GM12891 (cell line): ENCODE data around the gene CD83.
A peak's percentile ranks its signal among the peaks of the same experiment; 100 is the strongest.

Experiments
- DNase-seq: peaks from one replicate; pipeline ENCODE4 v3.0.0; 2011; ENCODE audit warnings: low spot score; ENCODE audit not compliant: insufficient read length
- FAIRE-seq: peaks from 2 replicates; lab custom pipeline; 2011; peaks lifted over from hg19 to GRCh38; lab: Jason Lieb, UNC
- PAX5 ChIP-seq: IDR thresholded peaks from 2 replicates; pipeline ENCODE4 v1.6.1; 2011; ENCODE audit warnings: low read length, moderate library complexity, mild to moderate bottlenecking; ENCODE audit not compliant: insufficient read depth, severe bottlenecking
- POLR2A ChIP-seq: IDR thresholded peaks from 2 replicates; pipeline ENCODE4 v1.6.1; 2011; ENCODE audit warnings: low read depth, low read length, control low read depth
- POLR2AphosphoS5 ChIP-seq: IDR thresholded peaks from 2 replicates; pipeline ENCODE4 v1.6.1; 2011; ENCODE audit warnings: low read depth, low read length, control low read depth
- POU2F2 ChIP-seq: IDR thresholded peaks from 2 replicates; pipeline ENCODE4 v1.6.1; 2011; ENCODE audit warnings: low read depth, mild to moderate bottlenecking, control low read depth, low read length, moderate library complexity
- SPI1 ChIP-seq: IDR thresholded peaks from 2 replicates; pipeline ENCODE4 v1.6.1; 2011; ENCODE audit warnings: low read depth, low read length, control low read depth
- TAF1 ChIP-seq: IDR thresholded peaks from 2 replicates; pipeline ENCODE4 v1.6.1; 2011; ENCODE audit warnings: low read depth, low read length, control low read depth

Gene CD83

DNA sequence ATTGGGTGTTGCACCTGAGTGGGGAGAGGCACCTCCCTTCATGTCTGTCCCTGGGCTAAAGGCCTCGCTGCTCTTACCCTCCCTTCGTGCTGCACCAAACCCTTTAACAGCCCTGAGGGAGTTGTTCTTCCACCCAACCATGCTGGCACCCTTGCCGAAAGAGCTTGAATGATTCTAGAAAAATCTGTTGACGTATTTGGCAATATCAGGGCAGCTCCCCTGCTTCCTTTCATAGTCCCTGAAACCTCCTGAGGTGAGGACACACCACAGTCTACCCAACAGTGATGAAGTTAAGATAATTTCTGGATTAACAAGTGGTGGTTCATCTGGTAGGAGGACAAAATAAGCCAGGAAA lies 15.3 kb downstream of the CD83 start:
- DNase-seq (no peak), FAIRE-seq (no peak)
- TF ChIP-seq POLR2AphosphoS5 (no peak), TAF1 (no peak), POLR2A (no peak), SPI1 (no peak), POU2F2 (no peak), PAX5 (no peak)

DNA sequence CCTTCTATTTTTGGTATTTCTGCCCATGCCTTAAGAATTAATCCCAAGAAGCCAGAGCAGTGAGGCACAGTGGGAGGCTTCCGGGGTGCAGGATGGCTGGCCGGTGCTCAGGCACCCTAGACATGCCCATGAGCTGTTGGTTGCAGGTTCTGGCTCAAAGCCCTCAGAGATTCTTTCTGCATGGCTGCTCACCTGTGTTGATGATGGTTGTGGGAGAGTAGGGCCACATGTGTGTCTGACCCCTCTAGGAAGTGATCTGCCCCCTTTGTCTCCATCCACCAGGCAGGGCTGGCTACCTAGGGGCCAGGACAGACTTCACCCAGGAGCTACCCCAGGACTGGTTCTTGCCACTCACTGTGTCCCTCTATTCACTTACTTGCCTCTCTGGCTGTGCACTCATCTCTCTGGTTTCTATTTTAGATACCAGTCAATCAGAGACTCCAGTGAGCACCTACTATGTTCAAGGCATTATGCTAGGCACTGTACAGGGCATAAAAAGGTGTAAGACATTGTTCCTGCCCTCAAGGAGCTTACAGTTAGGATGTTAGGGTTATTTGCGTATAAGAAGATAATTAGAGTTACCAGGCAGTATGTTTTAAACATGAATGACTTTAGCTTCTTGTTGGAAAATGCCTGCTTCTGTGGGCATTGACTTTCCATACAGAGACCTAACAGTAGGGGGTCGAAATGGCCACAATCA lies 16.8 kb downstream of the CD83 start:
- FAIRE-seq, result no peak
- DNase-seq, result no peak
- TF ChIP-seq POLR2AphosphoS5 (peak; percentile 54; the same call in 1 of the 2 replicates), POLR2A (peak; percentile 31; the same call in 1 of the 2 replicates), PAX5 (no peak)

DNA sequence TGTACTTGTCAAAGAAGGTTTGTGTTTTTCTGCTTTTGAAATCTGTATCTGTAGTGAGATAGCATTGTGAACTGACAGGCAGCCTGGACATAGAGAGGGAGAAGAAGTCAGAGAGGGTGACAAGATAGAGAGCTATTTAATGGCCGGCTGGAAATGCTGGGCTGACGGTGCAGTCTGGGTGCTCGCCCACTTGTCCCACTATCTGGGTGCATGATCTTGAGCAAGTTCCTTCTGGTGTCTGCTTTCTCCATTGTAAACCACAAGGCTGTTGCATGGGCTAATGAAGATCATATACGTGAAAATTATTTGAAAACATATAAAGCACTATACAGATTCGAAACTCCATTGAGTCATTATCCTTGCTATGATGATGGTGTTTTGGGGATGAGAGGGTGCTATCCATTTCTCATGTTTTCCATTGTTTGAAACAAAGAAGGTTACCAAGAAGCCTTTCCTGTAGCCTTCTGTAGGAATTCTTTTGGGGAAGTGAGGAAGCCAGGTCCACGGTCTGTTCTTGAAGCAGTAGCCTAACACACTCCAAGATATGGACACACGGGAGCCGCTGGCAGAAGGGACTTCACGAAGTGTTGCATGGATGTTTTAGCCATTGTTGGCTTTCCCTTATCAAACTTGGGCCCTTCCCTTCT lies 18.4 kb downstream of the CD83 start:
- peak; percentile 62; the same call in 1 of the 2 replicates for TF ChIP-seq POLR2A
- no peak for TF ChIP-seq TAF1
- TF ChIP-seq POLR2AphosphoS5, result no peak; the same call in 1 of the 2 replicates
- TF ChIP-seq PAX5, result no peak
- no peak for DNase-seq
- no peak for FAIRE-seq

DNA sequence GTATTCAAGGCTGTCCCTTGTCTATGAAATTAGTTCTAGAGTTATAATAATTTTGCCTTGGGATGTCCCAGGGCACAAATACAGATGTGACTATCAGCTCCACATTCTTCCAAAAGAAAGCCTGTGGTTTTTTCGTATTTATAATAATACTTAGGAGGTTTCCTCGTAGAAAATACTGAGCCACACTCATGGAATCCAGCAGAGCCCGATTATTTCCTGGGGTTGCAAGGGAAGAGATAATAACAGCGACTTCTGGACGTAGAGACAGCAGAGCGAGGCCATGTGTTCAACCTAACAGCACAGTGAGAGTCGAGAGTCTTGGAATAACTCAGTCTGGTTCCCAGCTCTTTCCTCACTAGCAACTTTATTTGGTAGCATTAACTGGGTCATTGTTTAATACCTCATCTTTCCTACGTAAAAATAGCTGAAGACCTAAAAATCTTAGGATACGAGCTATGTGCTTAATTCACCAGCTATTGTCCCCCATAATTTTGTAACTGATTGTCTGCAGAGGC lies 21.2 kb downstream of the CD83 start:
- DNase-seq (no peak), FAIRE-seq (no peak)
- TF ChIP-seq POLR2AphosphoS5, result no peak
- no peak for TF ChIP-seq POLR2A
- TF ChIP-seq POU2F2, result no peak
- TF ChIP-seq TAF1, result no peak
- no peak for TF ChIP-seq PAX5
- TF ChIP-seq SPI1, result no peak

DNA sequence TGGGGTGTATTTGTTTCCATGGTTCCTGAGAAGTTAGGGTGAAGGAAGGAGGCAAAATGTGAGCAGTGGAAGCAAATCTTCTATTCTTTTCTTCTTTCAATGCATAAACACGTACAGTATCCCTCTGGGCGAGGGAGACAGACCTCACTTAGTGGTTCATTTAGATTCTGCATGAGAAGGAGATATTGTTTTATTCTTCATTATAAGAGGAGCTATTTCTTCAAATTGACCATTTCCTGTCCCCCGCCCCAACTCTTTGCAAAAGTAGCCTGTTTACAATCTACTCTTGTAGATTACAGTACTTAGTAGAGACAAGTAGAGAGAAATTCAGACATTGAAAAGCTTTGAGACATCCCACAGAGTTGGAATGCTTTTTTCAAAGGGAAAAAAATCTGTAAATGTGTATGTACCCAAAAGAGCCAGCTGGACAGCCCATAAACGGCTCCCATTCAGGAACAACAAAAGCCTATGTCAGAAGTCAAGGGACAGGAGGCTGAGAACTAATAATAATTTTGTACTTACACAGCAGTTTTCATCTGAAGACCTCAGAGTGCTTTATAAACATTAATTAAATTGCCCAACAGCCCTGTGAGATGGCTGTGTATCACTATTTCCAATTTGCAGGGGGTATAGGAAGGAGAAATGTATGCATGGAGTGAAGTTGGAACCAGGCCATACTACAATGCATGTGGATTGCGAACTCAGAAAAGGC lies 23.9 kb downstream of the CD83 start:
- no peak for DNase-seq
- TF ChIP-seq POLR2AphosphoS5 (no peak), TAF1 (no peak), POLR2A (no peak), SPI1 (no peak), POU2F2 (no peak), PAX5 (no peak)
- no peak for FAIRE-seq

DNA sequence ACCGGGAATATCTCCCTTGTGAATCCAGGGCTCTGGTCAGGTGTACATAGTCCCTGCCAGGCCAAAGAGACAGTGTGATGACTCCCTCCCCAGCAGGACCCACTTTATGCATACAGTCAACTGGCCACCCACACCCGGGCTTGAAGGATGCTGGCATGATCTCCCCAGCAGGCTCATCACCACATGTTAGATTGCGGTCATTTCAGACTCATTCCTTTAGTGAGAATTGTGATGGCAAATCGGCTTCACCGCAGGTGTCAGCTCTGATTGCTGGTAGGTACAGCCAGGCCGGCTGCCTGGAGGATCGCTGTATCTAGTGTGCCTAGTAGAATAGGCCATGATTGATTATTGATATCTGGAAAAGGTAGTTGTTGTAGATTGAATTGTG lies 24.5 kb downstream of the CD83 start:
- TF ChIP-seq TAF1, result no peak
- TF ChIP-seq POLR2AphosphoS5, result no peak
- TF ChIP-seq SPI1, result no peak
- TF ChIP-seq POU2F2, result no peak
- TF ChIP-seq POLR2A, result no peak
- no peak for TF ChIP-seq PAX5
- FAIRE-seq (peak; percentile 55), DNase-seq (no peak)

DNA sequence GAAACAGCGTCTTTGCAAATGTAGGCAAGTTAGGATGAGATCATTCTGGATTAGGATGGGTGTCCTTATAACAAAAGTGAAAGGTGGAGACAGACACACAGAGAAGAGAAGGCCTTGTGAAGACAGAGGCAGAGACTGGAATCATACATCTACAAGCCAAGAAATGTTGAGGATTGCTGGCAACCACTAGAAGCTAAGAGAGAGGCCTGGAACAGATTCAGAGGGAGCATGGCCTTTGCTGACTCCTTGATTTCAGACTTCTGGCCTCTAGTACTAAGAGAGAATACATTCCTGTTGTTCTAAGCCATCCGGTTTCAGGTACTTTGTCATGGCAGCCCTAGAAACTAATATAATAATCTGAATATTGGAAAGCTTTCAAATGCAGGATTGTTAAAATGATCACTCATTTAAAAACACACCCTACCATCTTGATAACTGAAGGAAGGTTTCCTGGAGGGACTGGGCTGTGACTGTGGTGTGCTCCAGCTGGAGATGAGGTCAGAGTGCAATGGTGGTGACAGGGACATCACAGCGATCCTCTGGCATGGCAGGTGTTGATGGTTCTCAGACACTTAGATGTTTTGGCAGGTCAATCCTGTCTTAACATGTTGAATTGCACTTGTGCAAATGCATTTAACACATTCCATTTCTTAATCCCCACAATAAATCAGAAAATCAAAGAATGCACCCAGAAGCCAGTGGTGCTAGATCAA lies 25.1 kb downstream of the CD83 start:
- TF ChIP-seq POLR2A, result no peak
- no peak for TF ChIP-seq SPI1
- TF ChIP-seq POLR2AphosphoS5, result no peak
- TF ChIP-seq PAX5, result no peak
- TF ChIP-seq TAF1, result no peak
- TF ChIP-seq POU2F2, result no peak
- DNase-seq (no peak), FAIRE-seq (no peak)

DNA sequence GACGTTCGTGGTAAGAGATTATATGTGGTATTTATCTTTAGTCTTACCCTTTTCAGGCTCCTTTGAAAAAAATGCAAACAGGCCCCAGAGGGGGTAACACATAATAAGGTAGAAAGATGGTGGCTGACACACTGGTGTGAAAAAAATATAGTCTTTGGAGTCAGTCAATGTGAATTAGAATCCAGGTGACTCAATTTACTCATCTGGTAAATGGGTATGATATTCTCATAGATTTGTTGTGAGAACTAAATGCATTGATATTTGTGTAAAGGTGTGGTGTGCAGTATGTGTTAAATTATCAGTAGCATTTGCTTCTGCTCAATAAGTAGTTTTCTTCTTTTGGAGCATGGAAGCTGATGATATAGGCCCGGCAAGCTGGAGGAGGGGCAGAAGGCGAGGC lies 25.7 kb downstream of the CD83 start:
- FAIRE-seq, result no peak
- DNase-seq, result no peak
- TF ChIP-seq POLR2AphosphoS5 (no peak), PAX5 (no peak), POU2F2 (no peak), POLR2A (no peak), TAF1 (no peak), SPI1 (no peak)

DNA sequence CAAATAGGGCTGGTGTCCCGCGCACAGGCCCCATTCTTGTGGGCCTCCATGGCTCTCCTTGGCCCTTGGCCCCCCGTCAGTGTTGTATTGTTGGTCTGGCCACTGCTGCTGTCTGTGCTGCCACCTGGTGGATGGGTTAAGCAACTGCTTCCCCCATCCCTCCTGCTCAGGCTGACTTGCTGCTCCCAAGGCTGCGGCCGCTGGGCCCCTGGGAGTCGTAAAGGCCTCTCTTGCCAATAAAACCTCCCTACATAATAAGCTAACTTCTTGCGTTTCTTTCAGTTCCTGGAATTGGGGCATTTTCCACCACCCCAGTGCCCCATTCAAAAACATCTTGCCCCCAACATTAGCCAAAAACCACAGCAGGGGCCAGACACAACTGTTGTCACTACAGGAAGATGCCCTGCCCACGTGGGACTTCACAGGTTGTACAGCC lies 27.1 kb downstream of the CD83 start:
- DNase-seq, result peak; percentile 73
- TF ChIP-seq PAX5, result no peak
- peak; percentile 87 for FAIRE-seq
